ENCODE data around the gene MTG2. TPM values are rescaled to one million over a fixed set of nuclear protein-coding genes. Genes with fewer than 3 reads are reported as not detected.

Gene MTG2, protein sequence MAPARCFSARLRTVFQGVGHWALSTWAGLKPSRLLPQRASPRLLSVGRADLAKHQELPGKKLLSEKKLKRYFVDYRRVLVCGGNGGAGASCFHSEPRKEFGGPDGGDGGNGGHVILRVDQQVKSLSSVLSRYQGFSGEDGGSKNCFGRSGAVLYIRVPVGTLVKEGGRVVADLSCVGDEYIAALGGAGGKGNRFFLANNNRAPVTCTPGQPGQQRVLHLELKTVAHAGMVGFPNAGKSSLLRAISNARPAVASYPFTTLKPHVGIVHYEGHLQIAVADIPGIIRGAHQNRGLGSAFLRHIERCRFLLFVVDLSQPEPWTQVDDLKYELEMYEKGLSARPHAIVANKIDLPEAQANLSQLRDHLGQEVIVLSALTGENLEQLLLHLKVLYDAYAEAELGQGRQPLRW
- 9.4 and 17.1 TPM in 2 replicates for total RNA-seq

DNA sequence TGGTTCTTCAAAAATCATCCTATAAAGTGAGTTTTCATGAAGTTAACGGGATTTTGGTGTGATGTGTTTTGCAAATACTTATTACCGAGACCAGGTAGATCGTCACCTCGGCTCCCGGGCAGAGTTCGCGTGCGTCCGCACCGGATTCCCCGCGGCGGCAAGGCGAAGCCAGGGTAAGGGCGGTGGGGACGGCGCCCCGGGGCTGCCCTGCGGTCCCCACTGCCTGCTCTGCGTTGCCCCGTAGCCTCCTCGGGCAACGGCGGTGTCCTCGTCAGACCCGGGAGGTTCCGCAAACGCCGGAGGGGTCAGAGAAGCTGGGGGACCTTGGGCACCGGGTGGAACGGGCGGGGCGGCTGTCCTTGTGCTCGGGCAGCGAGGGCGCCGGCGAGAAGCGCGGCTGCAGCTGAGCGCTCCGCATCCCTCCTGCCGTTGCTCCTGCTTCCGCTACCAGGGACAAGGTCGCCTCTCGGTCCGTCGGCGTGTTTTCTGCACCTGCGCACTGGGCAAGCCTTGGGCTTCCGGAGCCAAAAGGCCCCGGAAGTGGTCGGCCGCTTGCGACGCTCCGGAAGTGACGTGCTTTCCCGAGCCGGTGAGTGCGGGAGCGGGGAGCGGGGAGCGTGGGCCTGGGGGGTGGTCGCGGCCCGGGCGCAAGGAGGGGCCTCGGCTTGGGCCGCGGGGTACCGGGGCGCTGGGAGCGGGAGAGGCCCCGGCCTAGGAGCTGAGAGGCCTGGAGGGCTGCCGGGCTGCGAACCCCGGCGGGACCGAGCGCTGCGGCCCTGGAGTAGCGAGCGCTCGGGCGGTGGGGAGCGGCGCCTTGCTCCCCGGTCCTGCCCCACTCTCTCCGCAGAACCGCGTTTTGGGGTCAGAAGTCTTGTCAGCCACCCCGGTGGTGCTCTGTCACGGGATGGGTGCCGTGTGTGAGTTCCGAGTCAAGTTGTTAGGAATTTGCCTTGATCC lies at the start of gene MTG2:
TSS of gene MTG2 (plus strand) at position 560 of the 957 bp plus-strand sequence. CDS start 10,393 bp downstream, outside the sequence.

DNA sequence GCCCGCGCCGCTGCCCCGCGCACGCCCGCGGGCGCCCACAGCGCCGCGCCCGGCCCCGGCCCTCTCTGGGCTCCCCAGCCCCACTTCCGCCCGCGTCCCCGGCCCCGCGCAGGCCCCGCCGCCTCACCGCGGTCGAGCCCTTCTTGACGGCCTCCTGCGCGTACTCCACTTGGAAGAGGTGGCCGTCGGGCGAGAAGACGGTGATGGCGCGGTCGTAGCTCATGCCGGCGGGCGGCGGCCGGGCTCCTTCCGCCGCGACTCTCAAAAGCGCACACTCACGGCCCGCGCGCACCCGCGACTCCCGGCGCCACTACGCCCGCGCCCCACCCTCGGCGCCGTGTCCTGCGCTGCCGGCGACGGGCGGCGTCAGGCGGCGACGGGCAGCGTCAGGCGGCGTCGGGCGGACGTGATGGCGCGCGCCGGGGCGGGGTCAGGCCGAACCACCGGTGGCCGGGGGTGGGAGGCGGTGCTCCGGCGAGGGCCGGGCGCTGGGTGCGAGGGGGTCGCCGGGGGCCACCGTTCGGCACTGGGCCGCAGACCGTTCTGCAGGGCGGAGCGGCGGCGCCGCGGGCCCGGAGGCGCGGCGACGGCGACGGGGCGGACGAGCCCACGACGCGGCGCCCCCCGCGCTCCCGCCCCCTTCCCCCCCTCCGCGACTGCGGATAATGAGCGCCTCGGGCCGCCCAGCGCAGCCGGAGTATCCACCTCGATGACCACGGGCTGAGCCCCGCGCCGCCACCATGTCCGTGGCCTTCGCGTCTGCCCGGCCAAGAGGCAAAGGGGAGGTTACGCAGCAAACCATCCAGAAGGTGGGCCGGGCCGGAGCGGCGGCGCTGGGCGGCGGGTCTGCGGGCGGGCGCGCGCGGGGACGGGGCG lies 39.5 kb upstream of the MTG2 start, which contains the start of the genes PSMA7 and SS18L1:
TSS of gene PSMA7 (minus strand) at position 314 of the 876 bp plus-strand sequence. CDS start at position 223, 91 bp downstream.
TSS of gene SS18L1 (plus strand) at position 689 of the 876 bp plus-strand sequence. CDS start at position 741, 52 bp downstream.

DNA sequence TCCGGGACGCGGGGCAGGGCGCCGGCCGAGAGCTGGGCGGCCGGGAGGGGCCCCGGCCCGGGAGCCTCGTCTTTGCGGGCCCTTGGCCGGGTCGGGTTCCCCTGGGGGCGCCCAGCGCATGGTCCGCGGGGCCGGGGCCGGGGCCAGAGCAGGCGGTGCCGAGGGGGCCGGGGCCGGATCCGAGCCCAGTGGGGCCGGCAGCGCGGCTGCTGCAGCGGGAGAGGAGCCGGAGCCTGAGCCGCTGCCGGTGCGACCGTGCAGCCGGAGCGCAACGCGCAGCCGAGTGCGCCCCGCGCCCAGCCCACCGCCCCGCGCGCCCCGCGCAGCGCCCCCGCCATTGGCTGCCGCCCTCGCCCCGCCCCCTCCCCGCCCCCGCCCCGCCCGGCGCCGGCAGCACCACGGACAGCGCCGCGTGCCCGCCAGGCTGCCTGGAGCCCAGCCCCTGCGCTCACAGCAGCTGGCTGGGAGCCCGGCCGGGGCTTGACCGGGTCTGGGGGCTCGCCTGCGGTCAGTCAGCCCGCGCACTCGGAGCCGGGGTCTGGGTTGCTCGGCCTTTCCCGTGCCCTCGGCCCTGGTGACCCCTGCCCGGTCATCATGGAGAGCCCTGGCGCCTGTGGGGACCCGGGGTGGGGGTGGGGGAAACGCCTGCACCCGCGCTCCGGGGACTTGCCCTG lies 37.3 kb downstream of the MTG2 start, which contains the start of gene HRH3:
TSS of gene HRH3 (minus strand) at position 287 of the 674 bp plus-strand sequence. CDS start 308 bp downstream, outside the sequence.

DNA sequence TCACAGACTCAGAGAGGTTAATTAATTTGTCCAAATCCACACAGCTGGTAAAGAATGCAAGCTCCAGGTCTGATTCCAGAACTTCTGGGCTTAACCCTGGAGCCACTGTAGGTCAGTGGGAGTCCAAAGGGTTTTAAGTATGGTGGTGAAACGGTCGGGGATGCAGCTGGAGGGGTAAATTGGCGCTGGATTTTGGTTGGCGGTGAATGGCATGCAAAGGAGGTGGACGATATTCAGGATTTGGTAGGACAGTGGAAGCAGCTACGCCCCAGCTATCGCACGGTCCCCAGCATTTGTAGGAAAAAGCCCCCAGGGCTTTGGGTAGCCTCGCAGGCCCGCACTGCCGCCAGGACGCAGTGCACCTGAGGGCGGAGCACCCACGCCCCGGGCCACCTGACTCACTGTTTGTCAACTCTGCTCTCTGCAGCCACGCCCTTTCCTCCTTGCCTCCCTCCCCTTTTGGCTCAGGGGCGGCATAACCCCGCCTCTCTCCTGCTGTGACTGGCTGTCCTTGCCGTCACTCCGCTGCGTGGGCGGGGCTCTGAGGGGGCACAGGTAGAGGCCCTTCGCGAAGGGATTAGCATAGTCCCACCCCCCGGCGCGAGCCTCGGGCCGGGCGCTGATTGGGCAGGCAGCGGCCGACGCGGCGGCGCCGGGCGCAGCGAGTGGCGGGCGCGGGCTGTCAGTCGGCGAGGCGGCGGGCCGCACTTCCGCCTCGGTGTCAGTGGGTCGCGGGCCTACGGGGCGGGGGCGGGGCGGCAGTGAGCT lies 55.2 kb downstream of the MTG2 start, which contains the start of gene OSBPL2:
TSS of gene OSBPL2 (plus strand) at position 721 of the 768 bp plus-strand sequence. CDS start 17,664 bp downstream, outside the sequence.

Other genes starting within 250 kb of the MTG2 start
- 2.4 and 9.9 TPM in 2 replicates for gene TAF4, start 117.1 kb upstream of the MTG2 start, total RNA-seq
- 24.8 and 31.8 TPM in 2 replicates for gene LSM14B, start 60.6 kb upstream of the MTG2 start, total RNA-seq
- gene PSMA7, start 39.6 kb upstream of the MTG2 start, total RNA-seq = 407 and 459 TPM in 2 replicates
- 6.2 and 16.7 TPM in 2 replicates for gene SS18L1, start 39.3 kb upstream of the MTG2 start, total RNA-seq
- not detected in 2 replicates for gene HRH3, start 37.2 kb downstream of the MTG2 start, total RNA-seq
- gene OSBPL2, start 55.5 kb downstream of the MTG2 start, total RNA-seq = 17.6 and 37.1 TPM in 2 replicates
- 104 and 109 TPM in 2 replicates for gene ADRM1, start 120.0 kb downstream of the MTG2 start, total RNA-seq
- 65.6 and 72.9 TPM in 2 replicates for gene LAMA5, start 184.3 kb downstream of the MTG2 start, total RNA-seq
- gene RPS21, start 204.1 kb downstream of the MTG2 start, total RNA-seq = 639 and 784 TPM in 2 replicates
- gene CABLES2, start 224.3 kb downstream of the MTG2 start, total RNA-seq = 0.49 and 2.5 TPM in 2 replicates
- not detected in 2 replicates for gene RBBP8NL, start 244.5 kb downstream of the MTG2 start, total RNA-seq